ENCODE data around the gene DRAM2. TPM values are rescaled to one million over a fixed set of nuclear protein-coding genes. Genes with fewer than 3 reads are reported as not detected.

The DRAM2 gene
- total and polyA plus RNA-seq, 9 of the 15 experiments (the other 6 are each of a cell fraction or from before 2014, with no cell fraction given): 29.0 to 161 (median 53.5) TPM

GRCh38 chr1:111174070-111174469 is 34.2 kb upstream of the DRAM2 start:
- Histone ChIP-seq H3K4me3 (no peak overlapping the region), H2AFZ (ENCODE audit: low read depth, low read length) (no peak overlapping the region), H3K27ac (ENCODE audit: extremely low read depth, low read depth, low read length) (no peak overlapping the region), H3K9me3 (replicated peaks; ENCODE audit: control insufficient read depth, insufficient read depth, low read depth, low read length) (no peaks in the 10 kb centered on the region), H3K36me3 (ENCODE audit: control insufficient read depth, insufficient read depth, low read length) (peaks cover 74% of the 10 kb centered on the region), H3K4me2 (ENCODE audit: insufficient read depth, low read length) (no peak overlapping the region), H3K27me3 (ENCODE audit: control insufficient read depth in 2 of 2, insufficient read depth in 2 of 2, low read length in 2 of 2) (no peaks in the 10 kb centered on the region), H3K4me1 (replicated peaks in 1 of 2; ENCODE audit: control insufficient read depth in 2 of 2, insufficient read depth in 2 of 2, low read length in 2 of 2) (peaks cover 0 to 9% of the 10 kb centered on the region in 2 experiments; a peak in 2 of 5 replicates), H3K9ac (ENCODE audit: insufficient read depth in 1 of 2, low read depth in 2 of 2, low read length in 2 of 2) (no peak overlapping the region), H3K9me1 (ENCODE audit: control insufficient read depth, insufficient read depth, low read length) (no peaks in the 10 kb centered on the region), H3K79me2 (ENCODE audit: control insufficient read depth, insufficient read depth, low read length) (no peaks in the 10 kb centered on the region), H4K20me1 (replicated peaks; ENCODE audit: control insufficient read depth, insufficient read depth, low read length) (no peaks in the 10 kb centered on the region)
- DNase-seq (ENCODE audit: extremely low read depth in 1 of 4, low spot score in 3 of 4): no peak
- no peak for ATAC-seq
- FAIRE-seq: no peak
- CTCF ChIA-PET (ENCODE audit: low intra/inter-chr PET ratio): no interaction called here
- POLR2A ChIA-PET: interaction anchor here (1.5 to 2.1 kb wide), 3 partner anchors 9 to 14 kb away, joined by 4 to 6 read pairs (median 5); no protein-coding TSS in a partner anchor
- BruUV-seq (replicated peaks): no TSS peak
- in situ Hi-C loops (cut with MboI) (no loop called here), intact Hi-C loops (cut with micrococcal nuclease) (no loop called here)
- TF ChIP-seq, protein P1, sequence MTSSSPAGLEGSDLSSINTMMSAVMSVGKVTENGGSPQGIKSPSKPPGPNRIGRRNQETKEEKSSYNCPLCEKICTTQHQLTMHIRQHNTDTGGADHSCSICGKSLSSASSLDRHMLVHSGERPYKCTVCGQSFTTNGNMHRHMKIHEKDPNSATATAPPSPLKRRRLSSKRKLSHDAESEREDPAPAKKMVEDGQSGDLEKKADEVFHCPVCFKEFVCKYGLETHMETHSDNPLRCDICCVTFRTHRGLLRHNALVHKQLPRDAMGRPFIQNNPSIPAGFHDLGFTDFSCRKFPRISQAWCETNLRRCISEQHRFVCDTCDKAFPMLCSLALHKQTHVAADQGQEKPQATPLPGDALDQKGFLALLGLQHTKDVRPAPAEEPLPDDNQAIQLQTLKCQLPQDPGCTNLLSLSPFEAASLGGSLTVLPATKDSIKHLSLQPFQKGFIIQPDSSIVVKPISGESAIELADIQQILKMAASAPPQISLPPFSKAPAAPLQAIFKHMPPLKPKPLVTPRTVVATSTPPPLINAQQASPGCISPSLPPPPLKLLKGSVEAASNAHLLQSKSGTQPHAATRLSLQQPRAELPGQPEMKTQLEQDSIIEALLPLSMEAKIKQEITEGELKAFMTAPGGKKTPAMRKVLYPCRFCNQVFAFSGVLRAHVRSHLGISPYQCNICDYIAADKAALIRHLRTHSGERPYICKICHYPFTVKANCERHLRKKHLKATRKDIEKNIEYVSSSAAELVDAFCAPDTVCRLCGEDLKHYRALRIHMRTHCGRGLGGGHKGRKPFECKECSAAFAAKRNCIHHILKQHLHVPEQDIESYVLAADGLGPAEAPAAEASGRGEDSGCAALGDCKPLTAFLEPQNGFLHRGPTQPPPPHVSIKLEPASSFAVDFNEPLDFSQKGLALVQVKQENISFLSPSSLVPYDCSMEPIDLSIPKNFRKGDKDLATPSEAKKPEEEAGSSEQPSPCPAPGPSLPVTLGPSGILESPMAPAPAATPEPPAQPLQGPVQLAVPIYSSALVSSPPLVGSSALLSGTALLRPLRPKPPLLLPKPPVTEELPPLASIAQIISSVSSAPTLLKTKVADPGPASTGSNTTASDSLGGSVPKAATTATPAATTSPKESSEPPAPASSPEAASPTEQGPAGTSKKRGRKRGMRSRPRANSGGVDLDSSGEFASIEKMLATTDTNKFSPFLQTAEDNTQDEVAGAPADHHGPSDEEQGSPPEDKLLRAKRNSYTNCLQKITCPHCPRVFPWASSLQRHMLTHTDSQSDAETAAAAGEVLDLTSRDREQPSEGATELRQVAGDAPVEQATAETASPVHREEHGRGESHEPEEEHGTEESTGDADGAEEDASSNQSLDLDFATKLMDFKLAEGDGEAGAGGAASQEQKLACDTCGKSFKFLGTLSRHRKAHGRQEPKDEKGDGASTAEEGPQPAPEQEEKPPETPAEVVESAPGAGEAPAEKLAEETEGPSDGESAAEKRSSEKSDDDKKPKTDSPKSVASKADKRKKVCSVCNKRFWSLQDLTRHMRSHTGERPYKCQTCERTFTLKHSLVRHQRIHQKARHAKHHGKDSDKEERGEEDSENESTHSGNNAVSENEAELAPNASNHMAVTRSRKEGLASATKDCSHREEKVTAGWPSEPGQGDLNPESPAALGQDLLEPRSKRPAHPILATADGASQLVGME (CRISPR knock-in tag; IDR thresholded peaks at IDR 0.05): no peak
- TF ChIP-seq ZNF592 (IDR thresholded peaks at IDR 0.05) (no peak), TAF7 (tag; IDR thresholded peaks at IDR 0.05) (no peak), GATA2 (CRISPR knock-in tag; IDR thresholded peaks at IDR 0.05) (no peak), SAFB (IDR thresholded peaks at IDR 0.05; ENCODE audit: borderline replicate concordance, low read depth, low read length) (no peak), PML (IDR thresholded peaks at IDR 0.05; ENCODE audit: low read length) (no peak), FOSL1 (tag; conservative IDR thresholded peaks at IDR 0.05) (no peak), ZNF57 (CRISPR knock-in tag; IDR thresholded peaks at IDR 0.05) (no peak), ARNT (IDR thresholded peaks at IDR 0.05) (no peak), LARP7 (IDR thresholded peaks at IDR 0.05) (no peak), HDAC6 (IDR thresholded peaks at IDR 0.05; ENCODE audit: low read depth, low read length) (no peak)
- TF ChIP-seq, protein P2, sequence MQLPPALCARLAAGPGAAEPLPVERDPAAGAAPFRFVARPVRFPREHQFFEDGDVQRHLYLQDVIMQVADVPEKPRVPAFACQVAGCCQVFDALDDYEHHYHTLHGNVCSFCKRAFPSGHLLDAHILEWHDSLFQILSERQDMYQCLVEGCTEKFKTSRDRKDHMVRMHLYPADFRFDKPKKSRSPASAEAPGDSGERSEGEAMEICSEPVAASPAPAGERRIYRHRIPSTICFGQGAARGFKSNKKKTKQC (CRISPR knock-in tag; IDR thresholded peaks at IDR 0.05): no peak
- TF ChIP-seq, protein P3, sequence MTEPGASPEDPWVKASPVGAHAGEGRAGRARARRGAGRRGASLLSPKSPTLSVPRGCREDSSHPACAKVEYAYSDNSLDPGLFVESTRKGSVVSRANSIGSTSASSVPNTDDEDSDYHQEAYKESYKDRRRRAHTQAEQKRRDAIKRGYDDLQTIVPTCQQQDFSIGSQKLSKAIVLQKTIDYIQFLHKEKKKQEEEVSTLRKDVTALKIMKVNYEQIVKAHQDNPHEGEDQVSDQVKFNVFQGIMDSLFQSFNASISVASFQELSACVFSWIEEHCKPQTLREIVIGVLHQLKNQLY (CRISPR knock-in tag; conservative IDR thresholded peaks at IDR 0.05): no peak

Measured in K562 (cell line).